ENCODE measurements around the gene CCDC24. TPM values are rescaled to one million over a fixed set of nuclear protein-coding genes. Genes with fewer than 3 reads are reported as not detected.

The CCDC24 gene
- total RNA-seq, 2 experiments from 2014 or later, result 1.8 to 2.2 TPM

DNA sequence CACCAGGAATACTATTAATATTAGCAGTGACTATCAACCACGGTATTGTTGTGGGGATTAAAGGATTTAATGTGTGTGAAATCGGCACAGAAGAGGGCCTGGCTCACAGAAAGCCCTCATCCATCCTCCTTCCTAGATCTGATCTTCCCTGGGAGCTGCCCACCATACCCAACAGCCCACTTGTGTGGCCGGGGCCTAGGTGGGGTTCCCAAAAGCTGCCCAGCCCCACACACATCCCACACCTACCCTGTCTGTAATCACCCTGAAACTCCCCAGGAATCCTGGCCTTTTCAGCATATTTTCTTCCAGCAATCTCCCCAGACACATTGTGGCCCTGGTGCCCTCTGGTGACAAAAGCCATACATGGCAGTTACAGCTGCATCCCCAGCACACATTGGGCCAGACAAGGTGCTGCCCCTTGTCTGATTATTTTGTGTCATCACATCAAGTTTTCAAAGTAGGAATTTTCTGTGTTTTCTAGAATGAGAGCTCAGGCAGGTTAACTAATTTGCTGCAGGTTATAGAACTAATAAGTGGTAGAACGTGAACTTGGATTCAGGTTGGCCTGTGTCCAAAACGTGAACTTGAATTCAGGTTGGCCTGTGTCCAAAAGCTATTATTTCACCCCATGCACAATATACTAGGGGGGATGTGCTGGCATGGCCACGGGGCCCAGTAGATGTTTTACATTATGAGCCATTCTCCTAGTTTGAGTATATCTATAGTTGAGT lies 45.2 kb downstream of the CCDC24 start:
- H3K36me3 Mint-ChIP-seq (ENCODE audit: low read depth), result no peaks in the 10 kb centered on the region
- DNase-seq, result peak; percentile 71
- H3K27ac Mint-ChIP-seq, result no peak overlapping the region
- CTCF ChIA-PET, result interaction anchor here (0.6 to 4.6 kb wide), 16 partner anchors 9 to 845 kb away, joined by 3 to 74 read pairs (median 6); no protein-coding TSS in a partner anchor
- no peak overlapping the region for H3K4me3 Mint-ChIP-seq
- H3K4me1 Mint-ChIP-seq, result peaks cover 15% of the 10 kb centered on the region
- no peaks in the 10 kb centered on the region for H3K9me3 Mint-ChIP-seq
- H3K27me3 Mint-ChIP-seq, result peaks cover 7% of the 10 kb centered on the region
- POLR2A ChIA-PET, result interaction anchor here (1.0 kb wide), 1 partner anchor 62 kb away, joined by 3 read pairs; the partner anchor contains the start of gene ATP6V0B

DNA sequence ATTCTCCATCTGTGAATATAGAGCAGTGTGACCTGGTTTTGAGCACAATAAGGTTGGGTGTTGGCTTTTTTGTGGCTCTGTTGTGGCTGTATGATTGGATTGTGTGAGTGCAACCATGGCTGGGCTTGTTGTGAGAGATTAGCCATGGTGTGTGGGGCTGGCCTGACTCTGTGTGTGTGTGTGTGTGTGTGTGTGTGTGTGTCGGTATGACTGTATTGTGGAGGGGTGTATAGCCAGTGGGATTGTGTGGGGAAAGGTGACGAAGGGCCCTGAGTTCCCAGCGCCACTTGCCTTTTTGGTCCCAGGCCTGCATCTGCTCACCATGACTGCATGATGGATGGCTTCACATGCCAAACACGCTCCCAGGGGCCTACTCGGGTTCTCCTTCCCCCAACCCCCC lies 45.8 kb downstream of the CCDC24 start:
- Mint-ChIP-seq H3K27me3 (peaks cover 7% of the 10 kb centered on the region), H3K4me1 (peaks cover 9% of the 10 kb centered on the region), H3K9me3 (no peaks in the 10 kb centered on the region), H3K27ac (no peak overlapping the region), H3K36me3 (ENCODE audit: low read depth) (no peaks in the 10 kb centered on the region), H3K4me3 (no peak overlapping the region)
- ChIA-PET CTCF (interaction anchor here (0.6 to 4.6 kb wide), 12 partner anchors 10 to 627 kb away, joined by 3 to 74 read pairs (median 7); no protein-coding TSS in a partner anchor), POLR2A (interaction anchor here (1.0 kb wide), 1 partner anchor 62 kb away, joined by 3 read pairs; the partner anchor contains the start of gene ATP6V0B)
- no peak for DNase-seq

DNA sequence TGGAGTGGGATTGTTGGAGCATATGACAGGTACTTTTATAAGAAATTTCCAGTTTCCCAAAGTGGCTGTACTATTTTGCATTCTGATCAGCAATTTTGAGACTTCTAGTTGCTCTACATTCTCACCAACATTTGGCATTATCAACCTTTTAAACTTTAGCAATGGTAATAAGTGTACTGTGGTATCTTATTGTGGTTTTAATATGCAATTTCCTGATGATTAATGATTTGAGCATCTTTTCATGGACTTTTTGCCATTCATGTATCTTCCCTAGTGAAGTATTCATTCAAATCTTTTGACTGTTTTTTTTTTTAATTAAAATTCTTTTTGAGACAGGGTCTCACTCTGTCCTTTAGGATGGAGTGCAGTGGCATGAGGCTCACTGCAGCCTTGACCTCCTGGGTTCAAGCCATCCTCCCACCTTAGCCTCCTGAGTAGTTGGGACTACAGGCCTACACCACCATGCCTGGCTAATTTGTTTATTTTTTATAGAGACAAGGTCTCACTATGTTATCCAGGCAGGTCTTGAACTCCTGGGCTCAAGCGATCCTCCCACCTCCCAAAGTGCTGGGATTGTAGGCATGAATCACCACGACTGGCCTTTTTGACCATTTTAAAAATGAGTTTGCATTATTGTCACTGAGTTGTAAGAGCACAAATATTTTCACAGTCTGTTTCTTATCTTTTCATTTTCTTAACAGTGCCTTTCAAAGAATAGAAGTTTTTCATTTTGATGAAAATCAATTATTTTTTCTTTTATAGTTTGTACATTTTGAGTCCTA lies 47.7 kb downstream of the CCDC24 start:
- CTCF ChIA-PET, result interaction anchor here (1.5 to 2.8 kb wide), 2 partner anchors 33 to 46 kb away, joined by 3 to 19 read pairs; no protein-coding TSS in a partner anchor
- POLR2A ChIA-PET, result no interaction called here
- DNase-seq, result no peak
- H3K4me1 Mint-ChIP-seq, result peaks cover 1% of the 10 kb centered on the region
- H3K4me3 Mint-ChIP-seq, result no peak overlapping the region
- H3K27me3 Mint-ChIP-seq, result peaks cover 12% of the 10 kb centered on the region
- H3K9me3 Mint-ChIP-seq, result no peaks in the 10 kb centered on the region
- no peak overlapping the region for H3K27ac Mint-ChIP-seq
- no peaks in the 10 kb centered on the region for H3K36me3 Mint-ChIP-seq (ENCODE audit: low read depth)

DNA sequence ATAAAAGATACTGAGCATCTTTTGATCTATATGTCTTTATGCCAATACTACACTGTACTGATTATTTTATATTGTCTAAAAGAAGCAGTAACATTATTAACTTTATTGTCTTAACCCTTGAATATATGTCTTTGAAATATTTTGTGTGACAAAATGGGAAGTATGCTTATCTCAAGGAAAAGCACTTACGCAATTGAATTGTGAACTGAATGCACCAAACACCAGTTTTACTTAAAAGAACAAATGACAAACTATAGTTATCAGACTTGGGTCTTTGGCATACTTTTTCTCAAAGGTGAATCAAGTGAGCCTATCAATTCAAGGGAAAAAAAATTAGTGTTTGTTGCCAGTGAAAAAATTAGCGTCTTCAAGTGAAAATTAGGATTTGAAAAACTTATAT lies 49.0 kb downstream of the CCDC24 start:
- Mint-ChIP-seq H3K4me1 (peaks cover 1% of the 10 kb centered on the region), H3K27me3 (peaks cover 17% of the 10 kb centered on the region), H3K4me3 (no peak overlapping the region), H3K36me3 (ENCODE audit: low read depth) (no peaks in the 10 kb centered on the region), H3K9me3 (no peaks in the 10 kb centered on the region), H3K27ac (no peak overlapping the region)
- CTCF ChIA-PET, result interaction anchor here (1.5 to 2.8 kb wide), 2 partner anchors 35 to 47 kb away, joined by 3 to 19 read pairs; no protein-coding TSS in a partner anchor
- POLR2A ChIA-PET, result no interaction called here
- DNase-seq, result no peak

DNA sequence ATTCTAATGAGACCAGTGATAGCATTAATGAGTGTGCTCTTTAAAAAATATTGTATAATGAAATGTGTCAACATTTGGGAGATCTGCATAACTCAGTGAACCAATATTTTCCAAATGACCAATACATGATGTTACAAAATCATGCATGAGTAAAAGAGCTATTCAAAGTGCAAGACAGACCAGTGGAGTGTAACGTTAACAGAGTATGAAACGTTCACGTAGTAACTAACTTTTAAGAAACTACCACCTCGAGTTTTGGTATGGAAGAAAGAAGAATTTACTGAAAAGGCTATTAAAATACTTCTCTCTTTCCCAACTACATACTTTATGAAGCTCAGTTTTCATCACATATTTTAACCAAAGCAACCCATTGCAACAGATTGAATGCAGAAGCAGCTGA lies 49.4 kb downstream of the CCDC24 start:
- DNase-seq, result no peak
- H3K4me3 Mint-ChIP-seq, result no peak overlapping the region
- H3K27me3 Mint-ChIP-seq, result peaks cover 18% of the 10 kb centered on the region
- H3K27ac Mint-ChIP-seq, result no peak overlapping the region
- H3K36me3 Mint-ChIP-seq (ENCODE audit: low read depth), result no peaks in the 10 kb centered on the region
- ChIA-PET CTCF (interaction anchor here (1.5 to 2.8 kb wide), 2 partner anchors 35 to 48 kb away, joined by 3 to 19 read pairs; no protein-coding TSS in a partner anchor), POLR2A (interaction anchor here (1.1 kb wide), 1 partner anchor 10 kb away, joined by 3 read pairs; the partner anchor contains the start of gene SLC6A9)
- H3K4me1 Mint-ChIP-seq, result peaks cover 1% of the 10 kb centered on the region
- no peaks in the 10 kb centered on the region for H3K9me3 Mint-ChIP-seq

DNA sequence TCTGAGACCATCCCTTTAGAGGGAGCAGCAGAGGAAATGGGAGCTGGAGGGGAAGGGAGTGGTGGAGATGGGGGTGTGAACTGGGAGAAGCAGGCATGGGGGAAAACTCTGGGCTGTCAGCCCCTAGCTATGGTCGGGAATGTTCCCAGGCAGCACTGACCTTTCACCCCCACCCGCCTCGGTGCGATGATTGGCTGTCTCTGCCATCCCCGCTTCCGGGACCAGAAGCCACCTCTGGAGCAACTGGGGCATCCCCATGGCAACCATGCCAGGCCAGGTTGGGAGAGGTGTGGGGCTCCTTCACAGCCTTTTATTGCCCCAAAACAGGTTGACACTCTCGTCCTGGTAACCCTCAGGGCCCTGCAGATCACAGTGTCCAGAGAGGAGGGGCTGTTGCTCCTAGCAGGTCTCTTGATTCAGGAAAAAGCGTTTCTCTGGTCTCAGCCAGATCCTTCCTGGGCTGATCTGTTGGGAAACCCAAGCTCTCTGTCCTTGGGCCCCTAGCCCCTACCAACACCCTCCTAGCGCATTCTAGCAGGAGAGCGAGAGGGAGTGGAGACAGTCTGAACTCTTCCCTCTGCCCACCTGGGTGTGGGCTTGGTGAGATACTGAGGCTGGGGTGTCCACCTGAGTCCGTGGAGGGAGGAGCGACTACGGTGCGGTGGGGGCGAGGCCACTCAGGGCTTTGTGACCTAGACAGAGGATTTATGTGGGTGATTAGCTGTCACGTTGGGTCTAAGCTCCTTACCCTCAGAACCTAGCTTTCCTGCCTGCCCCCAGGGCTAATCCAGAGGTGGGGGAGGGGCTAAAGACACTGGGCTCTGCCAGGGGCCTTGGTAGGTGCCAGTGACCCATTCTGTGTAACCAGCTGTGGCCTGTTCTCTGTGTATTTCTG lies 52.0 kb downstream of the CCDC24 start:
- Mint-ChIP-seq H3K27ac (no peak overlapping the region), H3K36me3 (ENCODE audit: low read depth) (no peaks in the 10 kb centered on the region), H3K4me1 (peaks cover 13% of the 10 kb centered on the region), H3K27me3 (peaks cover 18% of the 10 kb centered on the region), H3K9me3 (no peaks in the 10 kb centered on the region), H3K4me3 (no peak overlapping the region)
- POLR2A ChIA-PET, result interaction anchor here (1.6 kb wide), 1 partner anchor 12 kb away, joined by 6 read pairs; the partner anchor contains the start of gene SLC6A9
- no peak for DNase-seq
- CTCF ChIA-PET, result interaction anchor here (1.8 to 3.1 kb wide), 2 partner anchors 38 to 109 kb away, joined by 4 to 19 read pairs; no protein-coding TSS in a partner anchor

DNA sequence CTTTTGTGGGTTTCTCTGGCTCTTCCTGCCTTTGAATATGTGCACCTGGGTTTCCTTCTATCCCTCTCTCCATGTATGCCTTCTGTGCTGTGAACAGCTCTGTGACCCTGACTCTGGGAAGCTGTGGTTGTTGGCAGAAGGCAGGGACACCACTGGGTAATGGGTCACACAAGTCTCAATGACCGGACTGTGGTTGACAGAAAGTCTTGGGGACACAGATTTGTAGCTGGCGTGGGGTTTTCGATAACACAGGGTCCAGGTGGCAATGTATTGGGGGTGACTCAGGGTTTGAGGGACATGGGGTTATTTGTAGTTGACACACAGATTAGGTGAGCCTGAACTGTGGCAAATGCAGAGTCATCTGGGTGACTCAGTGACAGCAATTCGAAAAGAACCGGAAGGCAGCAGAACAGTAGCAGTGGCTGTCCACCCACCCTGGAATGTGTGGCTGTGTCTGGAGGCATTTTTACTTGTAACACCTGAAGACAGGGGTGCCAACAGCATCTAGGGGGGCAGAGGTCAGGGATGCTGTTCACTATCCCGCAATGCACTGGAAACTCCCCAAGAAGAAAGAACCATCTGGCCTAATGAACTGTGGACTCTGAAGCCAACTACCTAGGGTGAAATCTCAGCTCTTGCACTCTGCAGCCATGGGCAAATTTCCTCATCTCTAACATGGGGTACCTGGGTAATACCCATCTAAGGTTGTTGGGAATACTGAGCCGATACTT lies 52.8 kb downstream of the CCDC24 start:
- H3K36me3 Mint-ChIP-seq (ENCODE audit: low read depth), result no peaks in the 10 kb centered on the region
- no peaks in the 10 kb centered on the region for H3K9me3 Mint-ChIP-seq
- H3K27me3 Mint-ChIP-seq, result peaks cover 18% of the 10 kb centered on the region
- CTCF ChIA-PET, result interaction anchor here (1.8 to 6.1 kb wide), 3 partner anchors 8 to 109 kb away, joined by 4 to 52 read pairs (median 19); no protein-coding TSS in a partner anchor
- DNase-seq, result no peak
- no peak overlapping the region for H3K4me3 Mint-ChIP-seq
- peaks cover 18% of the 10 kb centered on the region for H3K4me1 Mint-ChIP-seq
- no peak overlapping the region for H3K27ac Mint-ChIP-seq
- POLR2A ChIA-PET, result interaction anchor here (1.6 kb wide), 1 partner anchor 13 kb away, joined by 6 read pairs; the partner anchor contains the start of gene SLC6A9

DNA sequence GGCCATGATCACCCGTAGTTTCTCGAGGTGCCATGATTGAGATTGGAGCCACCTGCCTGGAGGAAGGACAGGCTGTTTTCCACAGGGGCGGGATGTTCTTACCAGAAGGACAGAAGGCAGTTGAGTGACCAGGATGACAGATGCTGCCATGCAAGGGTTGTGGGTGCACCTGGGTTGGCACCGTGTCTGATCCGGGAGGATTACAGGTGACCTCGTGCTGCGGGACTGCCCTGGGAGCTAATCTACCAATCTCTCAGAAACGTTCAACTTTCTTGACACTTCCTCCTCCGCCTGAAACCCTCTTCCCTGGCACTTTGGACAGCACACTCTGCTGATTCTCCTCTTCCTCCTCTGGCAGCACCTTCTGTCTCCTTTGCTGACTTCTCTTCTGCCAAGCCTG lies 53.7 kb downstream of the CCDC24 start:
- ChIA-PET CTCF (interaction anchor here (3.1 to 6.1 kb wide), 3 partner anchors 9 to 40 kb away, joined by 19 to 61 read pairs (median 52); no protein-coding TSS in a partner anchor), POLR2A (no interaction called here)
- DNase-seq, result no peak
- H3K9me3 Mint-ChIP-seq, result no peaks in the 10 kb centered on the region
- no peak overlapping the region for H3K27ac Mint-ChIP-seq
- H3K4me3 Mint-ChIP-seq, result no peak overlapping the region
- H3K36me3 Mint-ChIP-seq (ENCODE audit: low read depth), result no peaks in the 10 kb centered on the region
- H3K4me1 Mint-ChIP-seq, result peaks cover 18% of the 10 kb centered on the region
- peaks cover 14% of the 10 kb centered on the region for H3K27me3 Mint-ChIP-seq

Other genes starting within 250 kb of the CCDC24 start
- under 1 TPM; 0.20 to 0.23 TPM for gene ARTN, start 57.8 kb upstream of the CCDC24 start, total RNA-seq
- gene IPO13, start 44.6 kb upstream of the CCDC24 start, total RNA-seq, result 10 to 100 TPM; 21.5 to 23.5 TPM
- 10 to 100 TPM; 18.0 to 19.2 TPM for gene DPH2, start 21.6 kb upstream of the CCDC24 start, total RNA-seq
- gene ATP6V0B, start 16.6 kb upstream of the CCDC24 start, total RNA-seq, result 100 to 1,000 TPM; 121 TPM
- gene B4GALT2, start 12.4 kb upstream of the CCDC24 start, total RNA-seq, result 10 to 100 TPM; 13.0 to 15.5 TPM
- 1 to 10 TPM; 4.8 to 5.7 TPM for gene SLC6A9, start 39.9 kb downstream of the CCDC24 start, total RNA-seq
- not detected for gene KLF17, start 127.2 kb downstream of the CCDC24 start, total RNA-seq
- not detected for gene KLF18, start 150.0 kb downstream of the CCDC24 start, total RNA-seq
- 10 to 100 TPM; 39.6 to 40.2 TPM for gene DMAP1, start 221.9 kb downstream of the CCDC24 start, total RNA-seq